HCT116 (cell line): ENCODE data around the gene CCDC192. TPM values are rescaled to one million over a fixed set of nuclear protein-coding genes. Genes with fewer than 3 reads are reported as not detected.

Source experiments
- ATAC-seq: fragments of 200-7000 bp; cut with Tn5 transposase; 2 replicates; pipeline ENCODE4 v1.9.1; 2020; ENCODE audit warnings: mild to moderate bottlenecking, moderate library complexity
- BruUV-seq: library from RNA; stranded (reverse); fragments of 400-500 nt; replicated peaks from 2 replicates; lab custom pipeline; 2021; lab: Mats Ljungman, UMichigan
- CTCF ChIA-PET: fragments of 300-600 bp; sonication (Branson Sonifier 250); formaldehyde crosslinking; loops from one replicate; lab custom pipeline; 2021; ENCODE audit warnings: antibody characterized with exemption; lab: Charles Lee
- POLR2A ChIA-PET: fragments of 300-600, 350-600 bp; sonication (Branson Sonifier 250); formaldehyde crosslinking; loops from one replicate; lab custom pipeline; 2021; ENCODE audit warnings: antibody characterized with exemption; lab: Charles Lee
- RAD21 ChIA-PET, 2 experiments: fragments of 300-600 bp; sonication (Branson Sonifier 250); formaldehyde crosslinking; loops; one replicate each; lab custom pipeline; 2023; ENCODE audit warnings: low total read pairs in 2 of 2; ENCODE audit not compliant: uncharacterized antibody in 2 of 2, unreplicated experiment in 2 of 2, low non-redundant PET in 1 of 2; lab: Charles Lee
- DNase-seq: peaks from one replicate; pipeline ENCODE4 v3.0.0-alpha.2; 2010; ENCODE audit warnings: low read depth, low spot score
- H2AFZ ChIP-seq: fragments of 200-600 bp; shearing (Covaris generic), sonication (generic); 2 replicates; pipeline ENCODE4 v1.6.1; 2017; ENCODE audit warnings: low read depth, mixed run types, mixed read lengths, antibody characterized with exemption, low read length; ENCODE audit not compliant: poor library complexity, severe bottlenecking
- H3K27ac ChIP-seq: 2 replicates; pipeline ENCODE4 v1.5.1; 2012; ENCODE audit warnings: low read depth, low read length
- H3K27me3 ChIP-seq: fragments of 200-600 bp; sonication (generic); 2 replicates; pipeline ENCODE4 v1.6.1; 2016; ENCODE audit warnings: mixed run types, low read length, mixed read lengths; ENCODE audit not compliant: insufficient read depth
- H3K36me3 ChIP-seq, 2 experiments: fragments of 200-500 bp in 1 of 2; fragments of 200-600 bp in 1 of 2; sonication (Bioruptor generic) in 1 of 2; sonication (generic) in 1 of 2; 2 replicates each; pipeline versions ENCODE4 v1.5.1 to v1.6.1; 2014 to 2016; ENCODE audit warnings: low read length in 2 of 2, inconsistent platforms in 1 of 2, mixed read lengths in 1 of 2, mixed run types in 1 of 2; ENCODE audit not compliant: insufficient read depth in 2 of 2, control insufficient read depth in 1 of 2
- H3K4me1 ChIP-seq, 2 experiments: fragments of 200-600 bp in 1 of 2; sonication (generic) in 1 of 2; 2 replicates each; pipeline versions ENCODE4 v1.5.1 to v1.6.1; 2012 to 2017; ENCODE audit warnings: low read length in 2 of 2, inconsistent platforms in 1 of 2, mild to moderate bottlenecking in 1 of 2, mixed read lengths in 1 of 2, mixed run types in 1 of 2, moderate library complexity in 1 of 2; ENCODE audit not compliant: insufficient read depth in 2 of 2, control insufficient read depth in 1 of 2
- H3K4me2 ChIP-seq: fragments of 200-600 bp; sonication (generic); 2 replicates; pipeline ENCODE4 v1.6.1; 2017; ENCODE audit warnings: mixed run types, low read length, mixed read lengths
- H3K4me3 ChIP-seq, 2 experiments: fragments of 200-600 bp in 1 of 2; sonication (generic) in 1 of 2; replicated peaks in 1 of 2; 2 replicates each; pipeline ENCODE4 v1.5.1; 2011 to 2016; ENCODE audit warnings: low read length in 2 of 2, control low read depth in 1 of 2, low read depth in 1 of 2, mild to moderate bottlenecking in 1 of 2, mixed read lengths in 1 of 2, mixed run types in 1 of 2
- H3K79me2 ChIP-seq: fragments of 200-600 bp; sonication (generic); 2 replicates; pipeline ENCODE4 v1.6.1; 2017; ENCODE audit warnings: mild to moderate bottlenecking, mixed run types, low read length, moderate library complexity, mixed read lengths; ENCODE audit not compliant: insufficient read depth
- H3K9ac ChIP-seq: fragments of 200-600 bp; sonication (generic); 2 replicates; pipeline ENCODE4 v1.6.1; 2016; ENCODE audit warnings: low read length, mixed read lengths
- H3K9me2 ChIP-seq: fragments of 200-600 bp; sonication (generic), shearing (Covaris generic); 2 replicates; pipeline ENCODE4 v1.6.1; 2017; ENCODE audit warnings: mixed run types, mild to moderate bottlenecking, moderate library complexity; ENCODE audit not compliant: insufficient read depth
- H3K9me3 ChIP-seq, 2 experiments: fragments of 200-500 bp in 1 of 2; fragments of 200-600 bp in 1 of 2; sonication (Bioruptor generic) in 1 of 2; sonication (generic) in 1 of 2; 2 replicates each; pipeline ENCODE4 v1.6.1; 2014 to 2017; ENCODE audit warnings: low read length in 2 of 2, mixed read lengths in 2 of 2, inconsistent platforms in 1 of 2, low read depth in 1 of 2, mild to moderate bottlenecking in 1 of 2, mixed run types in 1 of 2, moderate library complexity in 1 of 2; ENCODE audit not compliant: control insufficient read depth in 1 of 2, insufficient read depth in 1 of 2
- H4K20me1 ChIP-seq: fragments of 200-600 bp; sonication (generic), shearing (Covaris generic); 2 replicates; pipeline ENCODE4 v1.6.1; 2017; ENCODE audit warnings: mixed run types, mild to moderate bottlenecking, moderate library complexity; ENCODE audit not compliant: insufficient read depth
- CBX3 ChIP-seq: IDR thresholded peaks from 2 replicates; pipeline ENCODE4 v1.6.1; 2012; ENCODE audit warnings: low read depth
- CEBPB ChIP-seq: IDR thresholded peaks from 2 replicates; pipeline ENCODE4 v1.6.1; 2012; ENCODE audit warnings: low read depth
- EGR1 ChIP-seq: IDR thresholded peaks from 2 replicates; pipeline ENCODE4 v1.6.1; 2012; ENCODE audit warnings: low read depth
- ELF1 ChIP-seq: IDR thresholded peaks from 2 replicates; pipeline ENCODE4 v1.6.1; 2012; ENCODE audit warnings: low read depth, borderline replicate concordance
- EZH2 ChIP-seq: fragments of 200-600 bp; sonication (generic); IDR thresholded peaks from 2 replicates; pipeline ENCODE4 v1.6.1; 2017; ENCODE audit warnings: antibody characterized with exemption, mixed run types
- EZH2phosphoT487 ChIP-seq: fragments of 200-600 bp; IDR thresholded peaks from 2 replicates; pipeline ENCODE4 v1.6.1; 2018; ENCODE audit warnings: antibody characterized with exemption, borderline replicate concordance
- JUND ChIP-seq: IDR thresholded peaks from 2 replicates; pipeline ENCODE4 v1.6.1; 2012
- POLR2A ChIP-seq: IDR thresholded peaks from 2 replicates; pipeline ENCODE4 v1.7.0; 2011; ENCODE audit warnings: borderline replicate concordance; ENCODE audit not compliant: insufficient read depth, insufficient read length; ENCODE audit errors: extremely low read depth
- POLR2AphosphoS5 ChIP-seq: IDR thresholded peaks from 2 replicates; pipeline ENCODE4 v1.6.1; 2011; ENCODE audit warnings: mild to moderate bottlenecking, low read depth, low read length, moderate library complexity
- RAD21 ChIP-seq: IDR thresholded peaks from 2 replicates; pipeline ENCODE4 v1.6.1; 2012; ENCODE audit warnings: low read depth, mild to moderate bottlenecking
- SP1 ChIP-seq: IDR thresholded peaks from 2 replicates; pipeline ENCODE4 v1.6.1; 2012; ENCODE audit warnings: low read depth
- TCF7L2 ChIP-seq: IDR thresholded peaks from 2 replicates; pipeline ENCODE4 v1.7.0; 2011; ENCODE audit warnings: borderline replicate concordance, inconsistent platforms; ENCODE audit not compliant: insufficient read depth, insufficient read length; ENCODE audit errors: extremely low read depth
- YY1 ChIP-seq: IDR thresholded peaks from 2 replicates; pipeline ENCODE4 v1.6.1; 2011; ENCODE audit warnings: low read length, low read depth, moderate library complexity, mild to moderate bottlenecking; ENCODE audit not compliant: insufficient replicate concordance; ENCODE audit errors: extremely low read depth
- ZNF274 ChIP-seq: fragments of 200-500 bp; sonication (Bioruptor generic); IDR thresholded peaks from 2 replicates; pipeline ENCODE4 v1.6.1; 2014; ENCODE audit warnings: mild to moderate bottlenecking, low read depth, low read length, inconsistent platforms
- intact Hi-C: fragments of 100-400 bp; cut with micrococcal nuclease; formaldehyde crosslinking; loops from 2 replicates; pipeline ENCODE4 v1.10.0; 2022
- total RNA-seq: library from RNA; stranded (reverse); gene quantifications from one replicate; pipeline ENCODE4 v1.2.1, GENCODE V29; 2021; ENCODE audit not compliant: unreplicated experiment
- TF ChIP-seq, protein P1 (sequence below): IDR thresholded peaks from 2 replicates; pipeline ENCODE4 v1.6.1; 2012
- TF ChIP-seq, protein P2 (sequence below): IDR thresholded peaks from 2 replicates; pipeline ENCODE4 v1.6.1; 2011; ENCODE audit warnings: mild to moderate bottlenecking, low read length, moderate library complexity; ENCODE audit not compliant: insufficient replicate concordance; ENCODE audit errors: extremely low read depth
- TF ChIP-seq, protein P3 (sequence below): IDR thresholded peaks from 2 replicates; pipeline ENCODE4 v1.6.1; 2012
- TF ChIP-seq, protein P4 (sequence below), 3 experiments: fragments of 200-600 bp in 1 of 3; sonication (generic) in 1 of 3; IDR thresholded peaks in 2 of 3; conservative IDR thresholded peaks in 1 of 3; 2 replicates each; pipeline ENCODE4 v1.5.1; 2012 to 2017; ENCODE audit warnings: low read depth in 2 of 3, low read length in 2 of 3, antibody characterized with exemption in 1 of 3, borderline replicate concordance in 1 of 3, control low read depth in 1 of 3, mild to moderate bottlenecking in 1 of 3, mixed read lengths in 1 of 3, mixed run types in 1 of 3, moderate library complexity in 1 of 3; ENCODE audit not compliant: insufficient read depth in 1 of 3

The CCDC192 gene
- total RNA-seq, 1 experiment from 2014 or later = not detected

DNA sequence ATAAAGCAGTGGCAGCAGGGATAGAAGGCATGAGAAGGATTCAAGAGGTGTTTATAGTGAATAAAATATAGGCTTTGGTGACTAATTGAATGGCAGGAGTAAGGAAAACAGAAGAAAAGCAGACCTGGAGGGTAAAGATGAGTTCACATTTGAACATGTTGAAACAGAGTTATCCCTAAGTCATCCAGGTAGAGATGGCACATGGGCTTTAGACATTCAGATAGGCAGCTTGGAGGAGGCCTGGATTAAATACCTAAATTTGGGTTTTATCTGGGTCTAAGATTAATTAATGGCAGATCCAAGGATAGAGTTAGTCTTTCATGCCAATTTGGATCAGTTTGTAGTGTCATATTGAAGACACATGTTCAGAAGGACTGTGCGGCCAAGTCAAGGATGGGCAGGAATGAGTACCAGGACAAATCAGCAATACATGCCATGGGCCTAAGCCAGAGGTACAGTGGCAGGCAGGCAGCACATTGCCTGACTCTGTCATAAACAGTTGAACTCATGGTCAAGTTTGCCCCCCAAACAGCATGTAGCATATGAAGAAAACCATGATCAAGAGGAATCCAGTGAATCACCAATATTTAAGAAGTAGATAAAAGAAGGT, 264.9 kb downstream of the CCDC192 start:
- Histone ChIP-seq H2AFZ (no peak overlapping the region), H3K9me2 (no peaks in the 10 kb centered on the region; the same call in 1 of the 2 replicates), H3K4me2 (no peak overlapping the region), H3K79me2 (no peaks in the 10 kb centered on the region), H3K9me3 (no peaks in the 10 kb centered on the region), H3K9ac (no peak overlapping the region), H3K27ac (no peak overlapping the region), H3K27me3 (no peaks in the 10 kb centered on the region), H3K36me3 (no peaks in the 10 kb centered on the region), H3K4me1 (no peaks in the 10 kb centered on the region), H4K20me1 (no peaks in the 10 kb centered on the region), H3K4me3 (no peak overlapping the region)
- TF ChIP-seq EGR1 = no peak
- TF ChIP-seq POLR2A = no peak
- TF ChIP-seq SP1 = no peak
- no peak for TF ChIP-seq ELF1
- TF ChIP-seq JUND = no peak
- no peak for TF ChIP-seq CBX3
- no peak for TF ChIP-seq CEBPB
- TF ChIP-seq, protein P1, sequence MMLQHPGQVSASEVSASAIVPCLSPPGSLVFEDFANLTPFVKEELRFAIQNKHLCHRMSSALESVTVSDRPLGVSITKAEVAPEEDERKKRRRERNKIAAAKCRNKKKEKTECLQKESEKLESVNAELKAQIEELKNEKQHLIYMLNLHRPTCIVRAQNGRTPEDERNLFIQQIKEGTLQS = no peak
- TF ChIP-seq POLR2AphosphoS5 = no peak
- no peak for TF ChIP-seq EZH2
- no peak for TF ChIP-seq YY1
- TF ChIP-seq ZNF274 = no peak
- TF ChIP-seq EZH2phosphoT487 = no peak
- TF ChIP-seq, protein P2, sequence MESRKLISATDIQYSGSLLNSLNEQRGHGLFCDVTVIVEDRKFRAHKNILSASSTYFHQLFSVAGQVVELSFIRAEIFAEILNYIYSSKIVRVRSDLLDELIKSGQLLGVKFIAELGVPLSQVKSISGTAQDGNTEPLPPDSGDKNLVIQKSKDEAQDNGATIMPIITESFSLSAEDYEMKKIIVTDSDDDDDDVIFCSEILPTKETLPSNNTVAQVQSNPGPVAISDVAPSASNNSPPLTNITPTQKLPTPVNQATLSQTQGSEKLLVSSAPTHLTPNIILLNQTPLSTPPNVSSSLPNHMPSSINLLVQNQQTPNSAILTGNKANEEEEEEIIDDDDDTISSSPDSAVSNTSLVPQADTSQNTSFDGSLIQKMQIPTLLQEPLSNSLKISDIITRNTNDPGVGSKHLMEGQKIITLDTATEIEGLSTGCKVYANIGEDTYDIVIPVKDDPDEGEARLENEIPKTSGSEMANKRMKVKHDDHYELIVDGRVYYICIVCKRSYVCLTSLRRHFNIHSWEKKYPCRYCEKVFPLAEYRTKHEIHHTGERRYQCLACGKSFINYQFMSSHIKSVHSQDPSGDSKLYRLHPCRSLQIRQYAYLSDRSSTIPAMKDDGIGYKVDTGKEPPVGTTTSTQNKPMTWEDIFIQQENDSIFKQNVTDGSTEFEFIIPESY = no peak
- TF ChIP-seq, protein P3, sequence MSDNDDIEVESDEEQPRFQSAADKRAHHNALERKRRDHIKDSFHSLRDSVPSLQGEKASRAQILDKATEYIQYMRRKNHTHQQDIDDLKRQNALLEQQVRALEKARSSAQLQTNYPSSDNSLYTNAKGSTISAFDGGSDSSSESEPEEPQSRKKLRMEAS = no peak
- TF ChIP-seq TCF7L2 = no peak
- TF ChIP-seq RAD21 = no peak
- TF ChIP-seq, protein P4, sequence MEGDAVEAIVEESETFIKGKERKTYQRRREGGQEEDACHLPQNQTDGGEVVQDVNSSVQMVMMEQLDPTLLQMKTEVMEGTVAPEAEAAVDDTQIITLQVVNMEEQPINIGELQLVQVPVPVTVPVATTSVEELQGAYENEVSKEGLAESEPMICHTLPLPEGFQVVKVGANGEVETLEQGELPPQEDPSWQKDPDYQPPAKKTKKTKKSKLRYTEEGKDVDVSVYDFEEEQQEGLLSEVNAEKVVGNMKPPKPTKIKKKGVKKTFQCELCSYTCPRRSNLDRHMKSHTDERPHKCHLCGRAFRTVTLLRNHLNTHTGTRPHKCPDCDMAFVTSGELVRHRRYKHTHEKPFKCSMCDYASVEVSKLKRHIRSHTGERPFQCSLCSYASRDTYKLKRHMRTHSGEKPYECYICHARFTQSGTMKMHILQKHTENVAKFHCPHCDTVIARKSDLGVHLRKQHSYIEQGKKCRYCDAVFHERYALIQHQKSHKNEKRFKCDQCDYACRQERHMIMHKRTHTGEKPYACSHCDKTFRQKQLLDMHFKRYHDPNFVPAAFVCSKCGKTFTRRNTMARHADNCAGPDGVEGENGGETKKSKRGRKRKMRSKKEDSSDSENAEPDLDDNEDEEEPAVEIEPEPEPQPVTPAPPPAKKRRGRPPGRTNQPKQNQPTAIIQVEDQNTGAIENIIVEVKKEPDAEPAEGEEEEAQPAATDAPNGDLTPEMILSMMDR (IDR thresholded peaks at IDR 0.05 in 2 of 3, conservative IDR thresholded peaks at IDR 0.05 in 1 of 3; ENCODE audit: borderline replicate concordance in 1 of 3, insufficient read depth in 1 of 3, low read depth in 2 of 3, low read length in 2 of 3) = no peak
- POLR2A ChIA-PET = no interaction called here
- intact Hi-C loops = no loop called here
- BruUV-seq = no TSS peak
- DNase-seq = no peak
- ATAC-seq = no peak
- RAD21 ChIA-PET = no interaction called here
- CTCF ChIA-PET = no interaction called here
